GM12872 (cell line): ENCODE results near the gene PARD3B.

Experiments
- TF ChIP-seq, protein P1 (sequence below): IDR thresholded peaks from 3 replicates; pipeline ENCODE4 v1.5.1; 2011; ENCODE audit warnings: low read depth, mild to moderate bottlenecking, low read length, moderate library complexity; ENCODE audit not compliant: insufficient read depth

The PARD3B gene

DNA sequence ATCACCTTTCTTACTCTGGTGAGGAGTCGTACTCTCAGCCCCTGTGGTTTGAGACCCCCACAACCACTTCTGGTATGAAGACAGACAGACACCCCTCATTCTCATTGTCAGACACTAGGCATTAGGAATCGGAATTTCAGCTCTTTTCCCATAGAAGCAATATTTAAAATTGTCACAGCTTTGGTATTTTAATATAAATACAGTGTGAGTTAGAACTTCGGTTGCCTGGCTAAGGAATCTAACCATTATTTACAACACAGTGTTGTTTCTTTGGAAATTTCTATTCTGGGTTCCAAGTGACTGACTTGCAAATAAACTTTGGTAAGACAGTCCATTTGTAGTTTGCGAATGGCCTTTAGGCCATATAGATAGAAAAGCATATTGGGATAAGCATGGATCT is 318.1 kb downstream of the PARD3B start:
- TF ChIP-seq, protein P1, sequence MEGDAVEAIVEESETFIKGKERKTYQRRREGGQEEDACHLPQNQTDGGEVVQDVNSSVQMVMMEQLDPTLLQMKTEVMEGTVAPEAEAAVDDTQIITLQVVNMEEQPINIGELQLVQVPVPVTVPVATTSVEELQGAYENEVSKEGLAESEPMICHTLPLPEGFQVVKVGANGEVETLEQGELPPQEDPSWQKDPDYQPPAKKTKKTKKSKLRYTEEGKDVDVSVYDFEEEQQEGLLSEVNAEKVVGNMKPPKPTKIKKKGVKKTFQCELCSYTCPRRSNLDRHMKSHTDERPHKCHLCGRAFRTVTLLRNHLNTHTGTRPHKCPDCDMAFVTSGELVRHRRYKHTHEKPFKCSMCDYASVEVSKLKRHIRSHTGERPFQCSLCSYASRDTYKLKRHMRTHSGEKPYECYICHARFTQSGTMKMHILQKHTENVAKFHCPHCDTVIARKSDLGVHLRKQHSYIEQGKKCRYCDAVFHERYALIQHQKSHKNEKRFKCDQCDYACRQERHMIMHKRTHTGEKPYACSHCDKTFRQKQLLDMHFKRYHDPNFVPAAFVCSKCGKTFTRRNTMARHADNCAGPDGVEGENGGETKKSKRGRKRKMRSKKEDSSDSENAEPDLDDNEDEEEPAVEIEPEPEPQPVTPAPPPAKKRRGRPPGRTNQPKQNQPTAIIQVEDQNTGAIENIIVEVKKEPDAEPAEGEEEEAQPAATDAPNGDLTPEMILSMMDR = no peak

DNA sequence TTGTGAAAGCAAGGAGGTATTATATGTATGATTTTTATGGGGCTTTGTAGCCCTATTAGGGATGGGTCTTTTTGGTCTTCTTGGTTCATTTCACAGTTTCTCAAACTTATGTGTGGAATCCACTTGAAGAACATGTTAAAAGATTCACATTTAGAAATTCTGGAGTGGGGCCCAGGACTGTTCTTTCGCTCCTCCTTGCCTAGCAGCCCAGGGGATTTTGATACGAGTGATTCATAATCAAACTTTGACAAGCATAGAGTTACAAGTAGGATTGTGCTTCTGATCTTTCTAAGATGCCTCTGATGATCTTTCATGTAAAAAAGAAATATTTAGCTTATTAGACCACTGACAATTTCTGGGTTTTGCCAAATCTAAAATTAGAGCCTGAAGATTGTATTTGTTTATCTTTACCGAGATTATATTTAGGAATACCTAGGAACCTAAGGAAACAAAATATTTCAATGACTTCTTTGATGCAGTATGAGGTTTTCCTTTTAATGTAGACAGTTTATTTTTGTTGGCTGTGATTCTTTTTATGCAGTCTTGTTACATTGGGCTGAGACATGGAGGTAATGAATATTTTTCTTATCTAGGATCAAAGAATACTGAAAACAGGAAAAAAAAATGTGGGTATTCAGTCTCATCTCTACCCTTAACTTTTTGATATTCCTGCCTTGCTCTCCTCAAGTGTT is 324.0 kb downstream of the PARD3B start:
- TF ChIP-seq, protein P1 = no peak

DNA sequence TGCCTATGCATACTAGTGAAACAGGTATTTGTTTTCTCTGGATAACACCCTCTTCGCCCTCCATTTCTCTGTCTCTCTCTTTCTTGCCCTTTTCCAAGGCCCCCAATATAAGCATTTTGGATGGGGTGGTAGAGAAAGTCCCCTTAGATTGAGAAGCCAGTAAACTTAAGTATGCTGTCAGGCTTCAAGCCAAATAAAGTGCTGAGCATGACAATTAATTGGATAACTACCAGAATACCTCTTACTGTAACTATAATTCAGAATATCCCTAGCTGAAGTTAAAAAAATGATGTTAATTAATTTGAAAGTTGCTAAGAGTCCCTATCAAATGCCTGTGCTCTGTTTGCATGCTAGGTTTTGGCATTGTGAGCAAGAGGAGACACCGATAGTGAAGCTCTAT is 324.8 kb downstream of the PARD3B start:
- TF ChIP-seq, protein P1 = no peak

DNA sequence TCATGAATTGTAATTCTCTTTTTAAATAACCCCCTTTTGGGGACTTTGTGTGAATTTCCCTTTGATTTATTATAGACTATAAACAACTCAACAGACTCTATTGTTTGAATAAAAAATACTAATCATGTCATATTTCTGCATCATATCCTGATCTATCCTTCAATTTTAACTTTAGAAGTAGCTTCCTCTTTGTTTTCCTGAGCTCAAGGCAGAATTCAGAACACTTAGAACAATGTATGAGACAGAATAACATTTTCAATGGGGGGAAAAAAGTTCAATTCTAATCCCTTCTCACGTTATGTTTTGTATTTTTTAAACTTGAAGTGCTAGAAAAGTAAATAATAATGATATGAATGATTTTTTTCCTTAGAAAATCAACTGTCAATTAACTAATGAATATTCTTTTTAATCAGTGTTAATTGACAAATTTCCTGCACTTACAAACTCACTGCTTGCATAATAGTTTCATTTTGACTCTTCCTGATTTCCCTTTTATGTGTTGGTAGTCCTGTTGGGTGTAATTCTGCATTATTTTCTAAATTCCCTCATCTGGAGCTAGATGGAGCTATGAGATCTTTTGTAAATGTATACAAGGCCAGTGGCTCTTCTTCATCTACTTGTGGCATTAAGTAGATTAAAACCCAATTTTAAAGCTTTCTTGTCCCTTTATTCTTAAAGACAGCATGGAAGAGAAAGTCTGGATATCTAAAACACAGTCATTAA is 326.1 kb downstream of the PARD3B start:
- TF ChIP-seq, protein P1 = no peak

DNA sequence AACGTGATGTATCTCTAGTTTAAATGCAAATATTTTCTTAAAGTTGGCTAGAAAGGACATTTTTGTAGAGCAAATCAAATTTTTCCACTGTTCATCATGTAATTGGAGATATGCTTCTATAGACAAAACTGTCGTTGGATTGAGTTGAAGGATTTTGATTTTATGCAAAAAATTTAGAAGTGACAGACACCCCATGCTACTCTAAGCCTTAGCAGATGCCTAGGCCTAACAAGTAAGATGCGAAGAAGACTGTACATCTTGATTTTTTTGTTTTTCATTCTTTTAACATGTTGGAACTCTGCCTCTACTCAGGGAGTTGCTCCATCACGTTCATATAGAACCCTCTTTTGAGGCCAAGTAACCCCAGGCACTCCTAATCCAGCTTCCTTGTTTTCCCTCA is 331.0 kb downstream of the PARD3B start:
- TF ChIP-seq, protein P1 = no peak

DNA sequence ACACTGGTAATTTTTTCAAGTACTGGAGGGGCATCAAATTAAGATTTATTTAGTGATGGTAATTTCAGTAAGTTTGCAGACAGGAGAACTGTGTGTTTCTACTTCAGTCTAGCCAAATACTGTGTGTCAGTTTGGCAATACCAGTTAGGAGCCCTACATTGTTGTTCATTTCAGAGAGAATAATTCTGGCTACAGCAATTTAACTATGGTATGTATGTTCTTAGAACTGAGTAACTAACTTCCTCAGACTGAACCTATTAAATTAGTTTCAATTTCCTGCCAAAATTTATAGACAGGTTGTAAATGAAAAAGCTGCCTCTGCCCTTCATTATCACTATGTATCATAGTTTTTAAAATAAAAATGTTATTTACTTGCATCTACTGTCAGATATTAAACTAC is 332.4 kb downstream of the PARD3B start:
- TF ChIP-seq, protein P1 = no peak

DNA sequence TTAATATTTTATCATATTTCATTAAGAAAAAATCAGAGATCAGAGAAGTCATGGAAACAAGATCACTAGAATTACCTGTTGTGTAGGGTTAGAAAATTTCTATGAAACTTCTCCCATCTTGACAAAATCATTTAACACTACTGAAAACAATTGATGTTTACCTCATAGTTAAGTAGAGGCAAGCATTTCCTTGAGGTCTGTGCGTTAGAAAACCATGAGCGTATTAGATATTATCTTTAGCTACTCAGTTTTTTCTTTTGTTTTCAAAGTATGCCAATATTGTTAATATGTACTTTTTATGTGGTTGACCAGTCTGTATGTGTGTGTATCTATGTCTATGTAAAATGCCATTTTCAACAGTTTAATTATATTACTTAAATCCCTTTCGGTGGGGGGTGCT is 335.7 kb downstream of the PARD3B start:
- TF ChIP-seq, protein P1 = no peak
